ENCODE results near the gene FYB2. TPM values are rescaled to one million over a fixed set of nuclear protein-coding genes. Genes with fewer than 3 reads are reported as not detected.

FYB2 gene
- total and polyA plus RNA-seq, 10 of the 15 experiments (the other 5 are each of a cell fraction or from before 2014, with no cell fraction given), result 0.04 to 0.16 (median 0.05) TPM; not detected in 4

DNA sequence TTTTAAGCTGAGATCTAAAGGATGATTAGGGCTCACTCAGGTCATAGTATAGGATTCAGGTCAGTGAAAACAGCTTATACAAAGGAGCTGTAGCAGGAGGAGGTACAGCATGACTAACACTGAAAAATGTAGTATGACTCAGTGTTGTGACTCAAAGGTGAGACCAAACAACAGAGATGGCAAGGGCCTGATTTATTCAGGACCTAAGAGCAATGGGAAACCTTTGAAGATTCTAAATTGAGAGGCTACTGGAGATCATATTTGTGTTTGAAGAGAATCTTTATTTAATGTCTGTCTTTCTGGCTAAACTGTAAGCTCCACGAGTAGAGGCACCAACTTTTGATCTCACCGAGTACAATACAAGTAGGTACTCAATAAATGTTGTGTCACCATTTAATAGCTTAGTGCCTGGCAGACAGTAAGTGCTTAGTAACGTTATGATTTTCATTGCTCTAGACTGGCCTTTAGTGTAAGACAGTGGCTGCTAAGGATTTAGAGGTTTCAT is 130.6 kb downstream of the FYB2 start:
- FAIRE-seq (no peak), DNase-seq (ENCODE audit: low read depth, low spot score) (peak; percentile 1), ATAC-seq (peak; percentile 98)
- no peaks in the 10 kb centered on the region for H3K27me3 ChIP-seq (replicated peaks in 1 of 2; ENCODE audit: control insufficient read depth in 2 of 2, insufficient read depth in 2 of 2, low read length in 1 of 2)
- BruUV-seq (replicated peaks), result no TSS peak
- H2AFZ ChIP-seq (ENCODE audit: control insufficient read depth, low read depth, low read length), result no peak overlapping the region
- no peaks in the 10 kb centered on the region for H3K79me2 ChIP-seq (ENCODE audit: control insufficient read depth, insufficient read depth, low read length)
- no peak overlapping the region for H3K4me2 ChIP-seq (ENCODE audit: control insufficient read depth, insufficient read depth)
- RAD21 ChIA-PET (ENCODE audit: unreplicated experiment), result interaction anchor here (1.4 kb wide), 1 partner anchor 21 kb away, joined by 3 read pairs; no protein-coding TSS in a partner anchor
- H3K9me3 ChIP-seq (replicated peaks; ENCODE audit: control insufficient read depth, insufficient read depth, low read length), result no peaks in the 10 kb centered on the region
- no peaks in the 10 kb centered on the region for H4K20me1 ChIP-seq (ENCODE audit: control insufficient read depth, insufficient read depth)
- POLR2A ChIA-PET, result interaction anchor here (1.2 kb wide), 1 partner anchor 23 kb away, joined by 4 read pairs; no protein-coding TSS in a partner anchor
- no peaks in the 10 kb centered on the region for H3K36me3 ChIP-seq (ENCODE audit: control insufficient read depth in 2 of 2, insufficient read depth in 2 of 2, low read length in 1 of 2)
- intact Hi-C loops (cut with micrococcal nuclease; ENCODE audit: unreplicated experiment) (no loop called here), in situ Hi-C loops (cut with MboI) (no loop called here)
- no peak overlapping the region for H3K4me3 ChIP-seq
- CTCF ChIA-PET, result interaction anchor here (0.9 to 1.1 kb wide), 2 partner anchors 16 to 21 kb away, joined by 3 read pairs; no protein-coding TSS in a partner anchor
- SMC1A ChIA-PET (ENCODE audit: uncharacterized antibody, unreplicated experiment), result no interaction called here
- 2% methylated on average over 3 of the region's 3 CpGs for WGBS (ENCODE audit: insufficient coverage, insufficient replicate concordance, low lambda C conversion rate, missing lambda C conversion rate)
- H3K9ac ChIP-seq (ENCODE audit: control insufficient read depth, insufficient read depth, low read length), result no peak overlapping the region
- H3K4me1 ChIP-seq (ENCODE audit: control insufficient read depth, insufficient read depth, low read length), result no peaks in the 10 kb centered on the region
- TF ChIP-seq EP300 (IDR thresholded peaks at IDR 0.05; ENCODE audit: borderline replicate concordance in 1 of 2, control insufficient read depth in 1 of 2, low read depth in 2 of 2, low read length in 2 of 2), result peak in 1 of 2 experiments; percentile 21; a peak in 1 of 4 replicates
- TF ChIP-seq SMARCA5 (IDR thresholded peaks at IDR 0.05), result no peak
- peak; percentile 52; the same call in 1 of the 2 replicates for TF ChIP-seq JUNB (IDR thresholded peaks at IDR 0.05)
- H3K27ac ChIP-seq (ENCODE audit: control insufficient read depth, insufficient read depth), result no peak overlapping the region

DNA sequence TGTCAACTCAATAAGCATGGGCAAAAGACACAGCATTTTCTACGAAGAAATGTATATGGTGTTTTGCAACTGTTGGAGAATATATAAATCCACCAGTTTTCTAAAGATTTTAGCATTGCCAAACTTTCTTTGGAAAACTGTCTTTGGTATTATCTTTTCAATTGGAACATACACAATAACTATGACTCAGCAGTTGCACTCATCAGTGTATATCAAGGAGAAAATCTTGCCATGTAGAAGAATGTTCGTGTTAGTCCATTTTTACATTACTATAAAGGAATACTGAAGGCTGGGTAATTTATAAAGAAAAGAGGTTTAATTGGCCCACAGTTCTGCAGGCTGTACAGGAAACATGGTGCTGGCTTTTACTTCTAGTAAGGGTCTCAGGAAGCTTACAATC is 133.0 kb downstream of the FYB2 start:
- no peaks in the 10 kb centered on the region for H3K36me3 ChIP-seq (ENCODE audit: control insufficient read depth in 2 of 2, insufficient read depth in 2 of 2, low read length in 1 of 2)
- no peaks in the 10 kb centered on the region for H4K20me1 ChIP-seq (ENCODE audit: control insufficient read depth, insufficient read depth)
- no peak overlapping the region for H3K27ac ChIP-seq (ENCODE audit: control insufficient read depth, insufficient read depth)
- no TSS peak for BruUV-seq (replicated peaks)
- no peak for ATAC-seq
- no peak overlapping the region for H2AFZ ChIP-seq (ENCODE audit: control insufficient read depth, low read depth, low read length)
- no peaks in the 10 kb centered on the region for H3K27me3 ChIP-seq (replicated peaks in 1 of 2; ENCODE audit: control insufficient read depth in 2 of 2, insufficient read depth in 2 of 2, low read length in 1 of 2)
- H3K9me3 ChIP-seq (replicated peaks; ENCODE audit: control insufficient read depth, insufficient read depth, low read length), result no peaks in the 10 kb centered on the region
- WGBS (ENCODE audit: insufficient coverage, insufficient replicate concordance, low lambda C conversion rate, missing lambda C conversion rate), result 25% methylated on average over 2 of the region's 2 CpGs
- DNase-seq (ENCODE audit: low read depth, low spot score), result no peak
- H3K9ac ChIP-seq (ENCODE audit: control insufficient read depth, insufficient read depth, low read length), result no peak overlapping the region
- ChIA-PET SMC1A (ENCODE audit: uncharacterized antibody, unreplicated experiment) (no interaction called here), POLR2A (no interaction called here), RAD21 (ENCODE audit: unreplicated experiment) (no interaction called here), CTCF (no interaction called here)
- in situ Hi-C loops (cut with MboI) (no loop called here), intact Hi-C loops (cut with micrococcal nuclease; ENCODE audit: unreplicated experiment) (no loop called here)
- no peak for TF ChIP-seq IRF4 (IDR thresholded peaks at IDR 0.05; ENCODE audit: low read depth, low read length)
- TF ChIP-seq DPF2 (IDR thresholded peaks at IDR 0.05), result no peak
- TF ChIP-seq ZBED1 (IDR thresholded peaks at IDR 0.05; ENCODE audit: borderline replicate concordance), result no peak
- no peak for TF ChIP-seq ZSCAN29 (IDR thresholded peaks at IDR 0.05)
- no peak for TF ChIP-seq SMAD1 (IDR thresholded peaks at IDR 0.05; ENCODE audit: low read depth, partially characterized antibody)
- no peak overlapping the region for H3K4me3 ChIP-seq
- H3K4me2 ChIP-seq (ENCODE audit: control insufficient read depth, insufficient read depth), result no peak overlapping the region
- no peaks in the 10 kb centered on the region for H3K4me1 ChIP-seq (ENCODE audit: control insufficient read depth, insufficient read depth, low read length)
- no peaks in the 10 kb centered on the region for H3K79me2 ChIP-seq (ENCODE audit: control insufficient read depth, insufficient read depth, low read length)
- no peak for FAIRE-seq

All from GM12878 (cell line).